Measurements from ENCODE around the gene TMEM63C.

TMEM63C gene

GRCh38 chr14:77199590-77199989 is 18.0 kb downstream of the TMEM63C start:
- DNase-seq (ENCODE audit: low read depth), result no peak

GRCh38 chr14:77200406-77200985 is 18.9 kb downstream of the TMEM63C start:
- DNase-seq (ENCODE audit: low read depth), result no peak

GRCh38 chr14:77201696-77202095 is 20.1 kb downstream of the TMEM63C start:
- no peak for DNase-seq (ENCODE audit: low read depth)

GRCh38 chr14:77203611-77204458 is 22.2 kb downstream of the TMEM63C start:
- DNase-seq (ENCODE audit: low read depth), result no peak

GRCh38 chr14:77204459-77204771 is 22.8 kb downstream of the TMEM63C start:
- no peak for DNase-seq (ENCODE audit: low read depth)

- DNase-seq (ENCODE audit: low read depth), result no peak
Measured at GRCh38 chr14:77204907-77205306, 23.3 kb downstream of the TMEM63C start.

- DNase-seq (ENCODE audit: low read depth), result no peak
Measured at GRCh38 chr14:77205566-77205965, 24.0 kb downstream of the TMEM63C start.

- no peak for DNase-seq (ENCODE audit: low read depth)
Measured at GRCh38 chr14:77206261-77206824, 24.7 kb downstream of the TMEM63C start.

- no peak for DNase-seq (ENCODE audit: low read depth)
Measured at GRCh38 chr14:77206877-77207389, 25.3 kb downstream of the TMEM63C start.

- DNase-seq (ENCODE audit: low read depth), result peak; percentile 20
Measured at GRCh38 chr14:77208291-77208978, 26.8 kb downstream of the TMEM63C start.

GRCh38 chr14:77208979-77209318 is 27.4 kb downstream of the TMEM63C start:
- DNase-seq (ENCODE audit: low read depth), result no peak

- DNase-seq (ENCODE audit: low read depth), result no peak
Measured at GRCh38 chr14:77212097-77212870, 30.7 kb downstream of the TMEM63C start.

GRCh38 chr14:77212943-77213678 is 31.5 kb downstream of the TMEM63C start:
- no peak for DNase-seq (ENCODE audit: low read depth)

- DNase-seq (ENCODE audit: low read depth), result no peak
Measured at GRCh38 chr14:77213679-77214016, 32.0 kb downstream of the TMEM63C start.

GRCh38 chr14:77214216-77214615 is 32.6 kb downstream of the TMEM63C start:
- no peak for DNase-seq (ENCODE audit: low read depth)

GRCh38 chr14:77217551-77217950 is 36.0 kb downstream of the TMEM63C start:
- no peak for DNase-seq (ENCODE audit: low read depth)

- no peak for DNase-seq (ENCODE audit: low read depth)
Measured at GRCh38 chr14:77219591-77219990, 38.0 kb downstream of the TMEM63C start.

GRCh38 chr14:77220246-77221017 is 38.8 kb downstream of the TMEM63C start:
- no peak for DNase-seq (ENCODE audit: low read depth)

- DNase-seq (ENCODE audit: low read depth), result no peak
Measured at GRCh38 chr14:77221241-77221871, 39.8 kb downstream of the TMEM63C start.

GRCh38 chr14:77222546-77223225 is 41.1 kb downstream of the TMEM63C start:
- DNase-seq (ENCODE audit: low read depth), result no peak

Measured in stimulated activated CD8-positive, alpha-beta memory T cell treated with anti-CD3 and anti-CD28 coated beads, Interleukin-15, amount 100 ng/mL, for 1 hour (primary cell).